Thyroid gland (tissue), 4 donors: ENCODE measurements around the gene PPHLN1.

Experiments
- POLR2A ChIP-seq, 2 donors: fragments of 450-650 bp; IDR thresholded peaks; one replicate each; pipeline ENCODE4 v1.6.1; 2017; ENCODE audit warnings: antibody characterized with exemption in 2 of 2, mild to moderate bottlenecking in 2 of 2, moderate library complexity in 1 of 2
- TF ChIP-seq, protein P1 (sequence below), 6 experiments: fragments of 200-600 bp in 3 of 6; fragments of 450-650 bp in 3 of 6; sonication (generic) in 3 of 6; IDR thresholded peaks; one replicate each; pipeline ENCODE4 v1.5.1; 2016 to 2019; ENCODE audit warnings: antibody characterized with exemption in 6 of 6, mild to moderate bottlenecking in 2 of 6, inconsistent platforms in 1 of 6, moderate library complexity in 1 of 6

GRCh38 chr12:42372154-42372791, 46.3 kb downstream of the PPHLN1 start:
- TF ChIP-seq, protein P1, sequence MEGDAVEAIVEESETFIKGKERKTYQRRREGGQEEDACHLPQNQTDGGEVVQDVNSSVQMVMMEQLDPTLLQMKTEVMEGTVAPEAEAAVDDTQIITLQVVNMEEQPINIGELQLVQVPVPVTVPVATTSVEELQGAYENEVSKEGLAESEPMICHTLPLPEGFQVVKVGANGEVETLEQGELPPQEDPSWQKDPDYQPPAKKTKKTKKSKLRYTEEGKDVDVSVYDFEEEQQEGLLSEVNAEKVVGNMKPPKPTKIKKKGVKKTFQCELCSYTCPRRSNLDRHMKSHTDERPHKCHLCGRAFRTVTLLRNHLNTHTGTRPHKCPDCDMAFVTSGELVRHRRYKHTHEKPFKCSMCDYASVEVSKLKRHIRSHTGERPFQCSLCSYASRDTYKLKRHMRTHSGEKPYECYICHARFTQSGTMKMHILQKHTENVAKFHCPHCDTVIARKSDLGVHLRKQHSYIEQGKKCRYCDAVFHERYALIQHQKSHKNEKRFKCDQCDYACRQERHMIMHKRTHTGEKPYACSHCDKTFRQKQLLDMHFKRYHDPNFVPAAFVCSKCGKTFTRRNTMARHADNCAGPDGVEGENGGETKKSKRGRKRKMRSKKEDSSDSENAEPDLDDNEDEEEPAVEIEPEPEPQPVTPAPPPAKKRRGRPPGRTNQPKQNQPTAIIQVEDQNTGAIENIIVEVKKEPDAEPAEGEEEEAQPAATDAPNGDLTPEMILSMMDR (IDR thresholded peaks at IDR 0.05), result peak; percentile 37 to 73 (median 62)
- no peak for TF ChIP-seq POLR2A (IDR thresholded peaks at IDR 0.05)
